ENCODE data around the gene JSRP1.

The JSRP1 gene

DNA sequence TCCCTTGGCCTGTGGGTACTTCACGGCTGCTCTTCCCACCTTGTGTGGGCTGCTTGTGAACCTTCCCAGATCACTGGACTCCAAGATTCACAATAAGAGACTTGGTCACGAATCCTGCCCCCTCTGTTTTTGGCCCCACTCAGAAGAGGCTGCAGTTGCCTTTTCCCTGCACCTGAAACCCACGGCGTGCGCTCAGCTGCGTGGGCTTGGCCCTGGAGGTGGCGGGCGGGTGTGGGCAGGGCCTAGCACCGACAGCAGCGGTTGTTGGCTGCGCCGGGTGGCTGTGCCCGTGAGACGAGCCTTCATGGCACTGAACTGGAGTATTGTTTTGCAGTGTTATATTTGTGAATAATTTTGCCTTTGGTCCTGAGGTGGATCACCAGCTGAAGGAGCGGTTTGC lies 53.9 kb downstream of the JSRP1 start:
- no peak for TF ChIP-seq NFIC (IDR thresholded peaks at IDR 0.05)
- no peak for TF ChIP-seq EP300 (IDR thresholded peaks at IDR 0.05; ENCODE audit: borderline replicate concordance)
- TF ChIP-seq, protein P1, sequence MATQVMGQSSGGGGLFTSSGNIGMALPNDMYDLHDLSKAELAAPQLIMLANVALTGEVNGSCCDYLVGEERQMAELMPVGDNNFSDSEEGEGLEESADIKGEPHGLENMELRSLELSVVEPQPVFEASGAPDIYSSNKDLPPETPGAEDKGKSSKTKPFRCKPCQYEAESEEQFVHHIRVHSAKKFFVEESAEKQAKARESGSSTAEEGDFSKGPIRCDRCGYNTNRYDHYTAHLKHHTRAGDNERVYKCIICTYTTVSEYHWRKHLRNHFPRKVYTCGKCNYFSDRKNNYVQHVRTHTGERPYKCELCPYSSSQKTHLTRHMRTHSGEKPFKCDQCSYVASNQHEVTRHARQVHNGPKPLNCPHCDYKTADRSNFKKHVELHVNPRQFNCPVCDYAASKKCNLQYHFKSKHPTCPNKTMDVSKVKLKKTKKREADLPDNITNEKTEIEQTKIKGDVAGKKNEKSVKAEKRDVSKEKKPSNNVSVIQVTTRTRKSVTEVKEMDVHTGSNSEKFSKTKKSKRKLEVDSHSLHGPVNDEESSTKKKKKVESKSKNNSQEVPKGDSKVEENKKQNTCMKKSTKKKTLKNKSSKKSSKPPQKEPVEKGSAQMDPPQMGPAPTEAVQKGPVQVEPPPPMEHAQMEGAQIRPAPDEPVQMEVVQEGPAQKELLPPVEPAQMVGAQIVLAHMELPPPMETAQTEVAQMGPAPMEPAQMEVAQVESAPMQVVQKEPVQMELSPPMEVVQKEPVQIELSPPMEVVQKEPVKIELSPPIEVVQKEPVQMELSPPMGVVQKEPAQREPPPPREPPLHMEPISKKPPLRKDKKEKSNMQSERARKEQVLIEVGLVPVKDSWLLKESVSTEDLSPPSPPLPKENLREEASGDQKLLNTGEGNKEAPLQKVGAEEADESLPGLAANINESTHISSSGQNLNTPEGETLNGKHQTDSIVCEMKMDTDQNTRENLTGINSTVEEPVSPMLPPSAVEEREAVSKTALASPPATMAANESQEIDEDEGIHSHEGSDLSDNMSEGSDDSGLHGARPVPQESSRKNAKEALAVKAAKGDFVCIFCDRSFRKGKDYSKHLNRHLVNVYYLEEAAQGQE (IDR thresholded peaks at IDR 0.05; ENCODE audit: low read depth): no peak
- no peak for TF ChIP-seq YY1 (IDR thresholded peaks at IDR 0.05; ENCODE audit: low read depth)
- TF ChIP-seq, protein P2, sequence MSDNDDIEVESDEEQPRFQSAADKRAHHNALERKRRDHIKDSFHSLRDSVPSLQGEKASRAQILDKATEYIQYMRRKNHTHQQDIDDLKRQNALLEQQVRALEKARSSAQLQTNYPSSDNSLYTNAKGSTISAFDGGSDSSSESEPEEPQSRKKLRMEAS (IDR thresholded peaks at IDR 0.05): no peak
- no peak for TF ChIP-seq ZBTB7A (IDR thresholded peaks at IDR 0.05; ENCODE audit: low read depth)
- TF ChIP-seq, protein P3, sequence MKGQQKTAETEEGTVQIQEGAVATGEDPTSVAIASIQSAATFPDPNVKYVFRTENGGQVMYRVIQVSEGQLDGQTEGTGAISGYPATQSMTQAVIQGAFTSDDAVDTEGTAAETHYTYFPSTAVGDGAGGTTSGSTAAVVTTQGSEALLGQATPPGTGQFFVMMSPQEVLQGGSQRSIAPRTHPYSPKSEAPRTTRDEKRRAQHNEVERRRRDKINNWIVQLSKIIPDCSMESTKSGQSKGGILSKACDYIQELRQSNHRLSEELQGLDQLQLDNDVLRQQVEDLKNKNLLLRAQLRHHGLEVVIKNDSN (IDR thresholded peaks at IDR 0.05): no peak

All from Ishikawa (cell line).